ENCODE data around the gene ABCB8.

Gene ABCB8

DNA sequence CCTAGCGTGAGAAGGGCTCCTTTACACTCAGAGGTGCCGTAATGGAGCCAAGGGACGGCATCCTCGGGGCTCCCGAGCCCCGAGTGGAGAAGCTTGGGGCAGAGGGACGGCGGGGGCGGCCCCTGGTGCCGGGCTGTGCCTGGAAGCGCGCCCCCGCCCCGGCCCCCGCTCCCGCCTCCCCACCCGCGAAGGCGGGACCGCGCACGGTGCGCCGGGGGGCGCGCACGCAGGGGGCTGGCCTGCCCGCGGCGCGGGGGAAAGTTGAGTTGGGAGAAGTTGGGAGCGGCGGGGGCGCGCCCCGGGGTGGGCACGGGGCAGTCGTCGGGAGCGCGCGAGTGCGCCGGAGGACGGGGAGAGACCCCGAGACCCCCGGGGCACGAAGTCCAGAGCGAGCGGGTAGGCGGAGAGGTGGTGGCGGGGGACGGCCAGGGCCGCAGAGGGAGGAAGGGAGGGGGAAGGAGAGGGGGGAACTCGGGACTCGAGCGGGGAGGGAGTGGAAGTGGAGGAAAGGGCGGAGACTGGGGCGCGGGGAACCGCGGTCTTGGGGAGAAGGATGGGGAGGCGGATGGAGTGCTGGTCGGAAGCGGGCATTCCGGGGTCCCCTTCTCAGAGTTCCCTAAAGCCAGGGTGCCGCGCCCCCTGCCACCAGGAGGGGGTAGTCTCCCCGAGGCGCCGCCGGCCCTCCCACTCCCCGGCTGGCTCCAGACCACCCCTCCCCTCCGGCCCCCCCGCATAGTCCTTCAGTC lies 31.3 kb downstream of the ABCB8 start, which contains the start of gene SLC4A2:
Gene SLC4A2, plus strand, starts transcription at position 223 of the 746 bp plus-strand sequence. CDS start 2,399 bp downstream, outside the sequence.
- no peak for DNase-seq

- DNase-seq: no peak
Observed at GRCh38 chr7:151060113-151060415, 31.8 kb downstream of the ABCB8 start.

- DNase-seq: no peak
Observed at GRCh38 chr7:151060416-151061212, 32.4 kb downstream of the ABCB8 start.

GRCh38 chr7:151061213-151062110 lies 33.2 kb downstream of the ABCB8 start:
- no peak for DNase-seq

GRCh38 chr7:151062111-151062398 lies 33.8 kb downstream of the ABCB8 start:
- no peak for DNase-seq

- DNase-seq: no peak
Observed at GRCh38 chr7:151062399-151063211, 34.4 kb downstream of the ABCB8 start.

DNA sequence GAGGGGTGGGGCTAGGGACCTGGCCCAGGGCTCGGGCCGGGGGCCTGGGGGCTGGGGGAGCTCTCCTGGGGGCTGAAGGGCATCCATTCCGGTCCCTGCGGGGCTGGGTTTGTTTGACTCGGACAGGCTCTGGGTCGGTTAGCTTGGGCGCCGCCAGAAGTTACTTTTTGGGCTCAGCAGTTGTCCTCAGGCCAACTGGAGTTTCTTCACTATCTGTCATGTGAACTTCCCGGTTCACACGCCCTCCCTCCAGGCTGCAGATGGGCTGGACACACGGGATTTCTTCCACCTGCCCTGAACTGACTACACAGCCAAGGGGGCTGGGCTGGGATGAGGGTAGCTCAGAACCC lies 34.9 kb downstream of the ABCB8 start:
- DNase-seq: no peak

DNA sequence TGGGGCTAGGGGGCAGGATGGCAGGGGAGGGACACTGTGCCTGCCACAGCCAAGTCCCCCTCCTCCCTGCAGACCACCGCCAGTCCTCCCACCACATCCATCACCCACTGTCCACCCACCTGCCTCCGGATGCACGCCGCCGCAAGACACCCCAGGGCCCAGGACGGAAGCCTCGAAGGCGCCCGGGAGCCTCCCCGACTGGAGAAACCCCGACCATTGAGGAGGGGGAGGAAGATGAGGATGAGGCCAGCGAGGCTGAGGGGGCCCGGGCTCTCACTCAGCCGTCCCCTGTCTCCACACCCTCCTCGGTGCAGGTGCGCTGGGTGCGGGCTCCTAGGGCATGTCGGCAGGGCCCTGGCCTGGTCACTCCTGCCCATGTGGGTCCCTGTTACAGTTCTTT lies 36.2 kb downstream of the ABCB8 start:
- DNase-seq: no peak

GRCh38 chr7:151064993-151065392 lies 36.7 kb downstream of the ABCB8 start:
- no peak for DNase-seq

DNA sequence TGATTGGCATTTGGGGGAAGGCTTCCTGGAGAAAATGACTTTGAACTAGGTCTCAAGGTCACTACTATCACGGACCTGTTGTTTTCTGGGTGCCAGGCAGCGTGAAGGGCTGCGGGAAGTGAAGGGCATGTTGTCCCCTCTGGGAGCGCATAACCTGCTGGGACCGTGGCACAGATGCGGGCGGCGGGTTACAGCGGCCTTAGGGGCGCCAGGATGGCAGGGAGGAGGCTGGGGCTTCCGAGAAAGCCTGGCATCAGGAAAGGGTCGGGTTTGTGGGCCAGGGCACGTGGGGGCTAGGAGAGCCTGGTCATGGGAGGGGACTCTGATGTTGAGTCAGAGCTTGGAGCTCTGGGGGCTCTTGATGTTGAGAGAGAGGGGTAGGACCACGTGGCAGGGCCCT lies 37.3 kb downstream of the ABCB8 start:
- DNase-seq: no peak

DNA sequence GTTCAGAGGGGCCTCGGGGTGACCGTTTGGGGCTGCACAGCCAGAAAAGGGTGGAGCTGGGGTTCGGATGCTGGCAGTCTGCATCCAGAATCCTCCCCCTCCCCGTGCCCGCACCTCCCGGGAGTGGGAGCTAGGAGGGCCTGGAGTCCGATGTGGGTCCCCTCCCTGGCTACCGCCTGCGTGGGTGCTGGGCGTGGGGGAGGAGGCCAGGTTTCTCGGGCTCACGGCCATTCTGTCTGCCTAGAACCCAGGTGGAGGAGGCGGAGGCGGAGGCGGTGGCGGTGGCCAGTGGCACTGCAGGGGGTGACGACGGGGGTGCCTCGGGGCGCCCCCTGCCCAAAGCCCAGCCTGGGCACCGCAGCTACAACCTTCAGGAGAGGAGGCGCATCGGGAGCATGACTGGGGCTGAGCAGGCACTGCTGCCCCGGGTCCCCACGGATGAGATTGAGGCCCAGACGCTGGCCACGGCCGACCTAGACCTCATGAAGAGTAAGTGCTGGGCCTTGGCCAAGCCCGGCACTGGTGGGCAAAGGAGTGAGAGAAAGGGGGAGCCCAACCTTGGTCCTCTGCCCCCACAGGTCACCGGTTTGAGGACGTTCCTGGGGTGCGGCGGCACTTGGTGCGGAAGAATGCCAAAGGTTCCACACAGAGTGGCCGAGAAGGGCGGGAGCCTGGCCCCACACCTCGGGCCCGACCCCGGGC lies 38.2 kb downstream of the ABCB8 start:
- no peak for DNase-seq

- DNase-seq: no peak
Observed at GRCh38 chr7:151068069-151068773, 40.0 kb downstream of the ABCB8 start.

- DNase-seq: no peak
Observed at GRCh38 chr7:151069841-151070573, 41.8 kb downstream of the ABCB8 start.

GRCh38 chr7:151070574-151070960 lies 42.3 kb downstream of the ABCB8 start:
- no peak for DNase-seq

DNA sequence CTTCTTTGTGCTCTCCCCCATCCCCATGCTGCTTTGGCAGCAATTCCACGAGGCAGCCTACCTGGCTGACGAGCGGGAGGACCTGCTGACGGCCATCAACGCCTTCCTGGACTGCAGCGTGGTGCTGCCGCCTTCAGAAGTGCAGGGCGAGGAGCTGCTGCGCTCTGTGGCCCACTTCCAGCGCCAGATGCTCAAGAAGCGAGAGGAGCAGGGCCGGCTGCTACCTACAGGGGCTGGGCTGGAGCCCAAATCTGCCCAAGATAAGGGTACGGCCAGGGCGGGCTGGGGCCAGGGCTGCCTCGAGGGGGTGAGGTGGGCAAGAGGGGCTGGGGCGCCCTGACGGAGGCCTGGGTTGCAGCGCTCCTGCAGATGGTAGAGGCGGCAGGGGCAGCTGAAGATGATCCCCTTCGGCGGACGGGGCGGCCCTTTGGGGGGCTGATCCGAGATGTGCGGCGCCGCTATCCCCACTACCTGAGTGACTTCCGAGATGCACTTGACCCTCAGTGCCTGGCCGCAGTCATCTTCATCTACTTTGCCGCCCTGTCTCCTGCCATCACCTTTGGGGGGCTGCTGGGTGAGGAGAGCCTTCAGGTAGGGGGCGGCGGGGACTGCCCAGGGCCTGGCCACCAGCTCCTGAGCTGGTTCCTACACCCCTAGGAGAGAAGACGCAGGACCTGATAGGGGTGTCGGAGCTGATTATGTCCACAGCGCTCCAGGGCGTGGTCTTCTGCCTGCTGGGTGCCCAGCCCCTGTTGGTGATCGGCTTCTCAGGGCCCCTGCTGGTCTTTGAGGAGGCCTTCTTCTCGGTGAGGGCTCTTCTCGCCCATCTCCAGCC lies 43.0 kb downstream of the ABCB8 start:
- no peak for DNase-seq

- no peak for DNase-seq
Observed at GRCh38 chr7:151073990-151074389, 45.7 kb downstream of the ABCB8 start.

- no peak for DNase-seq
Observed at GRCh38 chr7:151074817-151075661, 46.8 kb downstream of the ABCB8 start.

DNA sequence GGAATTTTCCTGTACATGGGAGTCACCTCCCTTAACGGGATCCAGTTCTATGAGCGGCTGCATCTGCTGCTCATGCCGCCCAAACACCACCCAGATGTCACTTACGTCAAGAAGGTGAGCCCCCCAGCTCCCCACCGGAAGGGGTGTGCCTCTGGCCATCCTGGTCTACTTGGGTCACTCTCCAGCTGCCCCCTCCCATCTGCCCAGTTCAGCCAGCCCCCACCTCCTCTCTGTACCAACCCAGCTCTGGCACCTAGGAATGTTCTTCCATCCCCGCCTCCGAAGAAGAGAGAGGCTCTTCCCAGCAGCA lies 47.4 kb downstream of the ABCB8 start:
- no peak for DNase-seq

DNA sequence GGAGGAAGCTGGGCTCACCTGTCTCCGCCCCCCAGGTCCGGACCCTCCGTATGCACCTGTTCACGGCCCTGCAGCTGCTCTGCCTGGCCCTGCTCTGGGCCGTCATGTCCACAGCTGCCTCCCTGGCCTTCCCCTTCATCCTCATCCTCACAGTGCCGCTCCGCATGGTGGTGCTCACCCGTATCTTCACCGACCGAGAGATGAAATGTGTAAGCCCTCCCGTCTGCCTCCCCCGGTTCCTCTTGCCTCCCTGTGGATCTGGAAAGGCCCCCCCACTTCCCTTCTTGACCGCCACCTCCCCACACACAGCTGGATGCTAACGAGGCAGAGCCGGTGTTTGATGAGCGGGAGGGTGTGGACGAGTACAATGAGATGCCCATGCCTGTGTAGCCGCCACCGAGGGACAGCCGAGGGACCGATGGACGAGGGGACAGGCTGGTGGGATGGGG lies 47.8 kb downstream of the ABCB8 start:
- DNase-seq: no peak
